HepG2 (cell line): ENCODE results near the gene CDIP1. TPM values are rescaled to one million over a fixed set of nuclear protein-coding genes. Genes with fewer than 3 reads are reported as not detected.

ENCODE experiments used
- ADNP ChIP-seq: sonication (generic); formaldehyde crosslinking; IDR thresholded peaks from 2 replicates; pipeline ENCODE4 v1.4.0; 2020; ENCODE audit warnings: missing genetic modification reagents
- HDAC2 ChIP-seq: sonication (generic); formaldehyde crosslinking; IDR thresholded peaks from 2 replicates; pipeline ENCODE4 v1.4.0; 2020; ENCODE audit warnings: missing genetic modification reagents
- JUN ChIP-seq: sonication (generic); formaldehyde crosslinking; IDR thresholded peaks from 2 replicates; pipeline ENCODE4 v1.4.0; 2020; ENCODE audit warnings: mild to moderate bottlenecking, missing genetic modification reagents
- MAX ChIP-seq: IDR thresholded peaks from 2 replicates; pipeline ENCODE4 v1.6.1; 2012; ENCODE audit warnings: inconsistent platforms
- NFKB2 ChIP-seq: sonication (generic); formaldehyde crosslinking; IDR thresholded peaks from 2 replicates; pipeline ENCODE4 v1.4.0; 2020; ENCODE audit warnings: missing genetic modification reagents, borderline replicate concordance
- NFYB ChIP-seq: sonication (generic); formaldehyde crosslinking; IDR thresholded peaks from 2 replicates; pipeline ENCODE4 v1.4.0; 2020; ENCODE audit warnings: missing genetic modification reagents
- PCBP2 ChIP-seq: fragments of 200-400 bp; formaldehyde crosslinking; optimal IDR thresholded peaks from 2 replicates; pipeline ENCODE3; 2018; ENCODE audit warnings: low read length, low read depth; ENCODE audit not compliant: poor library complexity, severe bottlenecking
- POLR2A ChIP-seq, 2 experiments: IDR thresholded peaks; 2 replicates each; pipeline ENCODE4 v1.6.1; 2011; ENCODE audit warnings: low read depth in 2 of 2, low read length in 2 of 2, mild to moderate bottlenecking in 1 of 2, moderate library complexity in 1 of 2; ENCODE audit not compliant: insufficient read depth in 1 of 2
- PTBP1 ChIP-seq: fragments of 200-400 bp; formaldehyde crosslinking; IDR thresholded peaks from 2 replicates; pipeline ENCODE4 v1.6.1; 2018; ENCODE audit warnings: low read length, low read depth; ENCODE audit not compliant: poor library complexity, severe bottlenecking
- SRY ChIP-seq: sonication (generic); formaldehyde crosslinking; IDR thresholded peaks from 2 replicates; pipeline ENCODE4 v1.8.0; 2022; ENCODE audit warnings: mild to moderate bottlenecking, missing genetic modification reagents
- STAG1 ChIP-seq: sonication (generic); formaldehyde crosslinking; IDR thresholded peaks from 2 replicates; pipeline ENCODE4 v1.4.0; 2020; ENCODE audit warnings: missing genetic modification reagents
- XRCC5 ChIP-seq: fragments of 200-400 bp; formaldehyde crosslinking; optimal IDR thresholded peaks from 2 replicates; pipeline ENCODE3; 2017; ENCODE audit warnings: mild to moderate bottlenecking, low read length
- ZBTB46 ChIP-seq: sonication (generic); formaldehyde crosslinking; IDR thresholded peaks from 2 replicates; pipeline ENCODE4 v1.4.0; 2020; ENCODE audit warnings: mild to moderate bottlenecking, missing genetic modification reagents, borderline replicate concordance
- ZKSCAN1 ChIP-seq: fragments of 150-350 bp; IDR thresholded peaks from 2 replicates; pipeline ENCODE4 v1.6.1; 2014; ENCODE audit warnings: low read length
- ZNF275 ChIP-seq: sonication (generic); formaldehyde crosslinking; IDR thresholded peaks from 2 replicates; pipeline ENCODE4 v1.8.0; 2022; ENCODE audit warnings: missing genetic modification reagents, mild to moderate bottlenecking, inconsistent platforms, borderline replicate concordance
- polyA plus RNA-seq, 8 experiments: library from polyadenylated mRNA; depleted of rRNA in 3 of 8; stranded (reverse) in 7 of 8; unstranded in 1 of 8; fragments of >200 nt; fragmentation: Illumina TruSeq in 4 of 8; extraction: Trizol in 4 of 8; gene quantifications; 2 replicates each; pipeline versions ENCODE4 v1.2.1 to v1.2.3, GENCODE V29; 2011 to 2016; ENCODE audit warnings: low read depth in 4 of 8, missing spikeins in 1 of 8, mixed read lengths in 1 of 8; ENCODE audit not compliant: insufficient read depth in 1 of 8
- total RNA-seq, 5 experiments: library from RNA; depleted of rRNA; stranded (reverse); fragments of >200 nt; fragmentation: Illumina TruSeq; extraction: Trizol; gene quantifications; 2 replicates each; pipeline ENCODE4 v1.2.3, GENCODE V29; 2016; ENCODE audit warnings: low read depth in 1 of 5

The CDIP1 gene
- total and polyA plus RNA-seq, 2 of the 13 experiments (the other 11 are each of a cell fraction or from before 2014, with no cell fraction given) = 31.2 to 56.7 TPM

- TF ChIP-seq NFKB2 = no peak
- TF ChIP-seq MAX = no peak
- no peak for TF ChIP-seq HDAC2 (CRISPR knock-in tag)
- no peak for TF ChIP-seq SRY (CRISPR knock-in tag)
- no peak for TF ChIP-seq NFYB (CRISPR knock-in tag)
- no peak for TF ChIP-seq PCBP2
- TF ChIP-seq ADNP (CRISPR knock-in tag) = no peak
- no peak for TF ChIP-seq PTBP1
- TF ChIP-seq ZBTB46 (CRISPR knock-in tag) = no peak
- no peak for TF ChIP-seq JUN
- TF ChIP-seq ZKSCAN1 = no peak
- peak; percentile 81 for TF ChIP-seq XRCC5
- peak; percentile 88 for TF ChIP-seq STAG1 (CRISPR knock-in tag)
- peak in 1 of 2 experiments; percentile 39; a peak in 1 of 4 replicates for TF ChIP-seq POLR2A (IDR thresholded peaks at IDR 0.05; ENCODE audit: insufficient read depth in 1 of 2, low read depth in 2 of 2, low read length in 2 of 2)
- no peak for TF ChIP-seq ZNF275 (CRISPR knock-in tag)
Observed at GRCh38 chr16:4506450-4506849, 32.1 kb downstream of the CDIP1 start (continued).
